KOPT-K1 (cell line): ENCODE data around the gene GUCA1A.

ENCODE experiments used
- H3K27ac ChIP-seq: fragments of 200-600 bp; sonication (generic); 2 replicates; pipeline ENCODE4 v1.5.1; 2016; ENCODE audit warnings: antibody characterized with exemption, mild to moderate bottlenecking, low read depth, low read length; ENCODE audit not compliant: poor library complexity, severe bottlenecking
- H3K36me3 ChIP-seq: fragments of 200-600 bp; sonication (generic); 2 replicates; pipeline ENCODE4 v1.5.1; 2017; ENCODE audit warnings: antibody characterized with exemption, mild to moderate bottlenecking, low read length, moderate library complexity; ENCODE audit not compliant: insufficient read depth
- H3K9me3 ChIP-seq: fragments of 200-600 bp; sonication (generic); 2 replicates; pipeline ENCODE4 v1.5.1; 2017; ENCODE audit warnings: antibody characterized with exemption, low read length, mild to moderate bottlenecking; ENCODE audit not compliant: insufficient read depth, poor library complexity, severe bottlenecking

Gene GUCA1A

GRCh38 chr6:42173101-42173500, at the start of gene GUCA1A:
Gene GUCA1A (plus strand): TSS chr6:42173364. CDS start chr6:42173614, 250 bp downstream.
- H3K9me3 ChIP-seq = no peaks in the 10 kb centered on the region
- H3K27ac ChIP-seq = no peak within 1 kb of the TSS

GRCh38 chr6:42123379-42124103, 49.6 kb upstream of the GUCA1A start:
- no peaks in the 10 kb centered on the region for H3K9me3 ChIP-seq
- no peak overlapping the region for H3K27ac ChIP-seq
- no peaks in the 10 kb centered on the region for H3K36me3 ChIP-seq

More at GRCh38 chr6:42173101-42173500, at the start of gene GUCA1A:
- no peaks in the 10 kb centered on the region for H3K36me3 ChIP-seq

- H3K9me3 ChIP-seq = no peaks in the 10 kb centered on the region
- no peak overlapping the region for H3K27ac ChIP-seq
- no peaks in the 10 kb centered on the region for H3K36me3 ChIP-seq
Observed at GRCh38 chr6:42124223-42124836, 48.8 kb upstream of the GUCA1A start.

- no peaks in the 10 kb centered on the region for H3K36me3 ChIP-seq
- H3K27ac ChIP-seq = no peak overlapping the region
- H3K9me3 ChIP-seq = no peaks in the 10 kb centered on the region
Observed at GRCh38 chr6:42125231-42125630, 47.9 kb upstream of the GUCA1A start.

GRCh38 chr6:42125663-42126062, 47.5 kb upstream of the GUCA1A start:
- Histone ChIP-seq H3K36me3 (no peaks in the 10 kb centered on the region), H3K27ac (no peak overlapping the region), H3K9me3 (no peaks in the 10 kb centered on the region)

- H3K27ac ChIP-seq = no peak overlapping the region
- no peaks in the 10 kb centered on the region for H3K36me3 ChIP-seq
- no peaks in the 10 kb centered on the region for H3K9me3 ChIP-seq
Observed at GRCh38 chr6:42128460-42129359, 44.5 kb upstream of the GUCA1A start.

- Histone ChIP-seq H3K9me3 (no peaks in the 10 kb centered on the region), H3K27ac (no peak overlapping the region), H3K36me3 (no peaks in the 10 kb centered on the region)
Observed at GRCh38 chr6:42129360-42129676, 43.8 kb upstream of the GUCA1A start.

- no peaks in the 10 kb centered on the region for H3K36me3 ChIP-seq
- H3K9me3 ChIP-seq = no peaks in the 10 kb centered on the region
- H3K27ac ChIP-seq = no peak overlapping the region
Observed at GRCh38 chr6:42131531-42131930, 41.6 kb upstream of the GUCA1A start.

- H3K36me3 ChIP-seq = no peaks in the 10 kb centered on the region
- no peak overlapping the region for H3K27ac ChIP-seq
- no peaks in the 10 kb centered on the region for H3K9me3 ChIP-seq
Observed at GRCh38 chr6:42133926-42134325, 39.2 kb upstream of the GUCA1A start.

- Histone ChIP-seq H3K36me3 (no peaks in the 10 kb centered on the region), H3K9me3 (no peaks in the 10 kb centered on the region), H3K27ac (no peak overlapping the region)
Observed at GRCh38 chr6:42135161-42135560, 38.0 kb upstream of the GUCA1A start.

GRCh38 chr6:42135722-42136121, 37.4 kb upstream of the GUCA1A start:
- H3K9me3 ChIP-seq = no peaks in the 10 kb centered on the region
- no peak overlapping the region for H3K27ac ChIP-seq
- H3K36me3 ChIP-seq = no peaks in the 10 kb centered on the region

- H3K36me3 ChIP-seq = no peaks in the 10 kb centered on the region
- no peaks in the 10 kb centered on the region for H3K9me3 ChIP-seq
- H3K27ac ChIP-seq = no peak overlapping the region
Observed at GRCh38 chr6:42136508-42137193, 36.5 kb upstream of the GUCA1A start.

- no peaks in the 10 kb centered on the region for H3K36me3 ChIP-seq
- no peaks in the 10 kb centered on the region for H3K9me3 ChIP-seq
- no peak overlapping the region for H3K27ac ChIP-seq
Observed at GRCh38 chr6:42137194-42137753, 35.9 kb upstream of the GUCA1A start.

GRCh38 chr6:42138190-42138589, 35.0 kb upstream of the GUCA1A start:
- Histone ChIP-seq H3K36me3 (no peaks in the 10 kb centered on the region), H3K9me3 (no peaks in the 10 kb centered on the region), H3K27ac (no peak overlapping the region)
